MM.1S (cell line): ENCODE data around the gene LCT.

Experiments used
- DNase-seq: peaks from one replicate; pipeline ENCODE4 v3.0.0-alpha.2; 2015
- H2AFZ ChIP-seq: fragments of 300-600 bp; sonication (generic); 2 replicates; pipeline ENCODE4 v1.6.0; 2016; ENCODE audit warnings: antibody characterized with exemption, low read length
- H3F3A ChIP-seq: fragments of 300-600 bp; sonication (generic); 2 replicates; pipeline ENCODE4 v1.6.1; 2016; ENCODE audit warnings: mild to moderate bottlenecking, antibody characterized with exemption, low read length, moderate library complexity, mixed read lengths; ENCODE audit not compliant: insufficient read depth
- H3K27ac ChIP-seq: fragments of 300-600 bp; sonication (generic); 2 replicates; pipeline ENCODE4 v1.5.1; 2016; ENCODE audit warnings: mild to moderate bottlenecking, low read length
- H3K27me3 ChIP-seq: fragments of 300-600 bp; sonication (generic); replicated peaks from 2 replicates; pipeline ENCODE4 v1.6.0; 2016; ENCODE audit warnings: low read length; ENCODE audit not compliant: insufficient read depth
- H3K36me3 ChIP-seq: fragments of 300-600 bp; sonication (generic); replicated peaks from 2 replicates; pipeline ENCODE4 v1.6.1; 2016; ENCODE audit warnings: mild to moderate bottlenecking, low read length, mixed read lengths; ENCODE audit not compliant: insufficient read depth
- H3K4me1 ChIP-seq: fragments of 300-600 bp; sonication (generic); 2 replicates; pipeline ENCODE4 v1.6.1; 2016; ENCODE audit warnings: low read length, mixed read lengths
- H3K4me2 ChIP-seq: fragments of 300-600 bp; sonication (generic); 2 replicates; pipeline ENCODE4 v1.6.0; 2016; ENCODE audit warnings: low read depth, low read length
- H3K4me3 ChIP-seq: fragments of 300-600 bp; sonication (generic); 2 replicates; pipeline ENCODE4 v1.5.1; 2016; ENCODE audit warnings: low read length, mixed read lengths
- H3K79me2 ChIP-seq: fragments of 300-600 bp; sonication (generic); 2 replicates; pipeline ENCODE4 v1.6.1; 2016; ENCODE audit warnings: mixed run types, low read length, mixed read lengths
- H3K9ac ChIP-seq: fragments of 300-600 bp; sonication (generic); 2 replicates; pipeline ENCODE4 v1.6.1; 2016; ENCODE audit warnings: low read length, mixed read lengths
- H3K9me2 ChIP-seq: fragments of 300-600 bp; sonication (generic); replicated peaks from 2 replicates; pipeline ENCODE4 v1.6.1; 2016; ENCODE audit warnings: mild to moderate bottlenecking, low read length, mixed read lengths; ENCODE audit not compliant: insufficient read depth
- H3K9me3 ChIP-seq: fragments of 300-600 bp; sonication (generic); replicated peaks from 2 replicates; pipeline ENCODE4 v1.6.1; 2016; ENCODE audit warnings: mild to moderate bottlenecking, low read length, mixed read lengths; ENCODE audit not compliant: insufficient read depth
- H4K20me1 ChIP-seq: fragments of 300-600 bp; sonication (generic); 2 replicates; pipeline ENCODE4 v1.6.1; 2016; ENCODE audit warnings: mild to moderate bottlenecking, low read length, moderate library complexity, mixed read lengths; ENCODE audit not compliant: insufficient read depth
- CTCF ChIP-seq: fragments of 300-600 bp; sonication (generic); IDR thresholded peaks from 2 replicates; pipeline ENCODE4 v1.5.1; 2016; ENCODE audit warnings: antibody characterized with exemption, low read length, mixed read lengths
- EZH2 ChIP-seq: fragments of 300-600 bp; sonication (generic); optimal IDR thresholded peaks from 2 replicates; pipeline ENCODE3; 2017; ENCODE audit warnings: low read depth, mild to moderate bottlenecking, antibody characterized with exemption, low read length, mixed read lengths
- EZH2phosphoT487 ChIP-seq: fragments of 300-600 bp; sonication (generic); IDR thresholded peaks from 2 replicates; pipeline ENCODE4 v1.6.1; 2018; ENCODE audit warnings: antibody characterized with exemption, low read length

LCT gene

DNA sequence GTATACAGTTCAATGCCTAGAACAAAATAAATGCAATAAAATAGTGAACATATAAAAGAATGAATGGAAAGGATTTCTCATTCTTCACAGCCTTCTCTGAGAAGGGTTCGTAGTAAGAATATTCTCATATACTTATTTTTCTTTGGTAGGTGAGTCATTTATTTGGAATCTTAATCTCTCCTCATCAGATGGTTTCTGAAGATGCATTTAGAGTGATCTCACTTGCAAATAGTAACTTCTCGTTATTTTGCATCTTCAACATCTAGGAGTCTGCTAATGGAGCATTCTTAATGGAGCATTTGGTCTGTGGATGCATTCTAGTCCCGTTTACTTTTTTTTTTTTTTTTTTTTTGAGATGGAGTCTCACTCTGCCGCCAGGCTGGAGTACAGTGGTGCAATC, 91.4 kb downstream of the LCT start:
- Histone ChIP-seq H3F3A (peaks cover 18% of the 10 kb centered on the region), H3K27me3 (no peaks in the 10 kb centered on the region), H3K79me2 (peaks cover 80% of the 10 kb centered on the region), H3K36me3 (peaks cover 12% of the 10 kb centered on the region), H3K4me2 (no peak overlapping the region), H3K4me3 (no peak overlapping the region), H3K9ac (no peak overlapping the region), H4K20me1 (peaks cover 22% of the 10 kb centered on the region; the same call in 1 of the 2 replicates), H3K9me2 (no peaks in the 10 kb centered on the region), H2AFZ (no peak overlapping the region), H3K27ac (no peak overlapping the region), H3K9me3 (no peaks in the 10 kb centered on the region), H3K4me1 (peaks cover 14% of the 10 kb centered on the region; the same call in 1 of the 2 replicates)
- TF ChIP-seq CTCF (no peak), EZH2phosphoT487 (no peak), EZH2 (no peak)
- DNase-seq, result no peak

GRCh38 chr2:135744760-135745314, 92.1 kb downstream of the LCT start:
- Histone ChIP-seq H3K36me3 (peaks cover 12% of the 10 kb centered on the region), H4K20me1 (peaks cover 22% of the 10 kb centered on the region; the same call in 1 of the 2 replicates)
- peak; percentile 32 for TF ChIP-seq CTCF
- TF ChIP-seq EZH2, result no peak

GRCh38 chr2:135743860-135744259, 93.1 kb downstream of the LCT start:
- H3K4me3 ChIP-seq, result peak overlapping the region; percentile 94
- peaks cover 22% of the 10 kb centered on the region; the same call in 1 of the 2 replicates for H4K20me1 ChIP-seq
- H3K27ac ChIP-seq, result no peak overlapping the region

More at GRCh38 chr2:135744760-135745314, 92.1 kb downstream of the LCT start:
- Histone ChIP-seq H3K9ac (no peak overlapping the region), H3K9me3 (no peaks in the 10 kb centered on the region), H3K4me3 (no peak overlapping the region), H2AFZ (no peak overlapping the region), H3K9me2 (no peaks in the 10 kb centered on the region), H3K79me2 (peaks cover 77% of the 10 kb centered on the region), H3K4me1 (peaks cover 14% of the 10 kb centered on the region; the same call in 1 of the 2 replicates), H3F3A (peaks cover 18% of the 10 kb centered on the region), H3K27me3 (no peaks in the 10 kb centered on the region), H3K4me2 (peak overlapping the region; percentile 87; the same call in 1 of the 2 replicates), H3K27ac (no peak overlapping the region)
- peak; percentile 21 for DNase-seq

More at GRCh38 chr2:135743860-135744259, 93.1 kb downstream of the LCT start:
- H3K9me2 ChIP-seq, result no peaks in the 10 kb centered on the region
- H2AFZ ChIP-seq, result no peak overlapping the region
- peaks cover 14% of the 10 kb centered on the region; the same call in 1 of the 2 replicates for H3K4me1 ChIP-seq
- DNase-seq, result no peak
- no peaks in the 10 kb centered on the region for H3K9me3 ChIP-seq
- H3K4me2 ChIP-seq, result peak overlapping the region; percentile 87
- H3K36me3 ChIP-seq, result peaks cover 12% of the 10 kb centered on the region
- TF ChIP-seq CTCF (no peak), EZH2phosphoT487 (no peak), EZH2 (no peak)
- H3K79me2 ChIP-seq, result peaks cover 69% of the 10 kb centered on the region
- H3F3A ChIP-seq, result peaks cover 18% of the 10 kb centered on the region
- peak overlapping the region; percentile 99; the same call in 1 of the 2 replicates for H3K9ac ChIP-seq
- H3K27me3 ChIP-seq, result no peaks in the 10 kb centered on the region
